SK-N-SH treated with all-trans-retinoic acid at 6 μM for 48 hours (cell line): ENCODE measurements around the gene TPRG1L.

Source experiments
- ATAC-seq: fragments of 200-7000 bp; cut with Tn5 transposase; 3 replicates; pipeline ENCODE4 v1.9.1; 2020; ENCODE audit warnings: mild to moderate bottlenecking, moderate library complexity
- ARNTL ChIP-seq: fragments of 450-650 bp; formaldehyde crosslinking; IDR thresholded peaks from 2 replicates; pipeline ENCODE4 v1.5.0; 2020; ENCODE audit warnings: low read depth, mild to moderate bottlenecking, moderate library complexity, borderline replicate concordance
- BACH2 ChIP-seq: fragments of 250-450 bp; sonication (Bioruptor Pico); IDR thresholded peaks from 2 replicates; pipeline ENCODE4 v1.9.0; 2021; ENCODE audit warnings: mild to moderate bottlenecking, borderline replicate concordance
- CREB5 ChIP-seq: fragments of 250-450 bp; sonication (Bioruptor Pico); IDR thresholded peaks from 2 replicates; pipeline ENCODE4 v1.5.1; 2020; ENCODE audit warnings: low read depth, mild to moderate bottlenecking, moderate library complexity
- CSDC2 ChIP-seq: fragments of 250-450 bp; sonication (Bioruptor Pico); IDR thresholded peaks from 2 replicates; pipeline ENCODE4 v1.5.0; 2020; ENCODE audit warnings: mild to moderate bottlenecking, moderate library complexity
- ESRRG ChIP-seq: fragments of 250-450 bp; sonication (Bioruptor Pico); IDR thresholded peaks from 2 replicates; pipeline ENCODE4 v1.6.1; 2021; ENCODE audit warnings: mild to moderate bottlenecking
- GLIS3 ChIP-seq: fragments of 250-450 bp; sonication (Bioruptor Pico); IDR thresholded peaks from 2 replicates; pipeline ENCODE4 v1.5.0; 2020; ENCODE audit warnings: mild to moderate bottlenecking, moderate library complexity
- ISL1 ChIP-seq: fragments of 250-450 bp; sonication (Bioruptor Pico); IDR thresholded peaks from 2 replicates; pipeline ENCODE4 v2.1.2; 2022; ENCODE audit warnings: mild to moderate bottlenecking, moderate library complexity
- OSR1 ChIP-seq: fragments of 250-450 bp; sonication (Bioruptor Pico); IDR thresholded peaks from 2 replicates; pipeline ENCODE4 v1.8.0; 2022; ENCODE audit warnings: moderate library complexity, mild to moderate bottlenecking, inconsistent platforms
- POU6F1 ChIP-seq: fragments of 250-450 bp; sonication (Bioruptor Pico); IDR thresholded peaks from 2 replicates; pipeline ENCODE4 v1.8.0; 2021; ENCODE audit warnings: low read depth, mild to moderate bottlenecking, moderate library complexity, borderline replicate concordance
- PPARA ChIP-seq: fragments of 250-450 bp; sonication (Bioruptor Pico); IDR thresholded peaks from 2 replicates; pipeline ENCODE4 v1.5.0; 2020; ENCODE audit warnings: mild to moderate bottlenecking, borderline replicate concordance
- RARB ChIP-seq: fragments of 250-450 bp; sonication (Bioruptor Pico); IDR thresholded peaks from 2 replicates; pipeline ENCODE4 v1.8.0; 2021; ENCODE audit warnings: mild to moderate bottlenecking, moderate library complexity
- SNAI2 ChIP-seq: fragments of 250-450 bp; sonication (Bioruptor Pico); IDR thresholded peaks from 2 replicates; pipeline ENCODE4 v1.5.0; 2020; ENCODE audit warnings: mild to moderate bottlenecking, moderate library complexity
- TCF4 ChIP-seq: fragments of 250-450 bp; sonication (Bioruptor Pico); IDR thresholded peaks from 2 replicates; pipeline ENCODE4 v1.8.0; 2021; ENCODE audit warnings: mild to moderate bottlenecking, moderate library complexity, borderline replicate concordance
- TOX ChIP-seq: fragments of 250-450 bp; sonication (Bioruptor Pico); IDR thresholded peaks from 2 replicates; pipeline ENCODE4 v1.8.0; 2021; ENCODE audit warnings: mild to moderate bottlenecking, moderate library complexity, borderline replicate concordance
- TSHZ2 ChIP-seq: fragments of 250-450 bp; sonication (Bioruptor Pico); IDR thresholded peaks from 2 replicates; pipeline ENCODE4 v1.5.0; 2020; ENCODE audit warnings: mild to moderate bottlenecking, moderate library complexity
- ZFP3 ChIP-seq: fragments of 250-450 bp; sonication (Bioruptor Pico); IDR thresholded peaks from 2 replicates; pipeline ENCODE4 v1.5.0; 2020; ENCODE audit warnings: mild to moderate bottlenecking, moderate library complexity
- ZFP30 ChIP-seq: fragments of 450-650 bp; formaldehyde crosslinking; IDR thresholded peaks from 2 replicates; pipeline ENCODE4 v1.5.0; 2022; ENCODE audit warnings: mild to moderate bottlenecking, moderate library complexity
- ZNF70 ChIP-seq: fragments of 450-650 bp; formaldehyde crosslinking; IDR thresholded peaks from 2 replicates; pipeline ENCODE4 v1.5.0; 2020; ENCODE audit warnings: mild to moderate bottlenecking, moderate library complexity
- ZNF8 ChIP-seq: fragments of 450-650 bp; formaldehyde crosslinking; IDR thresholded peaks from 2 replicates; pipeline ENCODE4 v1.5.0; 2020; ENCODE audit warnings: mild to moderate bottlenecking, moderate library complexity
- TF ChIP-seq, protein P1 (sequence below): fragments of 250-450 bp; sonication (Bioruptor Pico); IDR thresholded peaks from 2 replicates; pipeline ENCODE4 v1.5.1; 2021; ENCODE audit warnings: mild to moderate bottlenecking, moderate library complexity
- TF ChIP-seq, protein P2 (sequence below): fragments of 250-450 bp; sonication (Bioruptor Pico); IDR thresholded peaks from 2 replicates; pipeline ENCODE4 v1.8.0; 2020; ENCODE audit warnings: mild to moderate bottlenecking, moderate library complexity, borderline replicate concordance

The TPRG1L gene

GRCh38 chr1:3604468-3604974 is 20.3 kb upstream of the TPRG1L start:
- TF ChIP-seq ISL1 (CRISPR knock-in tag) (no peak), CSDC2 (CRISPR knock-in tag) (no peak), TSHZ2 (CRISPR knock-in tag) (no peak), ZFP3 (CRISPR knock-in tag) (no peak), BACH2 (CRISPR knock-in tag) (no peak), CREB5 (CRISPR knock-in tag) (no peak), ZNF8 (no peak), PPARA (CRISPR knock-in tag) (no peak), ZFP30 (CRISPR knock-in tag) (no peak), RARB (no peak), OSR1 (CRISPR knock-in tag) (no peak), GLIS3 (CRISPR knock-in tag) (no peak), POU6F1 (CRISPR knock-in tag) (no peak), ESRRG (CRISPR knock-in tag) (no peak), SNAI2 (CRISPR knock-in tag) (no peak), ZNF70 (no peak), ARNTL (no peak)
- TF ChIP-seq, protein P1, sequence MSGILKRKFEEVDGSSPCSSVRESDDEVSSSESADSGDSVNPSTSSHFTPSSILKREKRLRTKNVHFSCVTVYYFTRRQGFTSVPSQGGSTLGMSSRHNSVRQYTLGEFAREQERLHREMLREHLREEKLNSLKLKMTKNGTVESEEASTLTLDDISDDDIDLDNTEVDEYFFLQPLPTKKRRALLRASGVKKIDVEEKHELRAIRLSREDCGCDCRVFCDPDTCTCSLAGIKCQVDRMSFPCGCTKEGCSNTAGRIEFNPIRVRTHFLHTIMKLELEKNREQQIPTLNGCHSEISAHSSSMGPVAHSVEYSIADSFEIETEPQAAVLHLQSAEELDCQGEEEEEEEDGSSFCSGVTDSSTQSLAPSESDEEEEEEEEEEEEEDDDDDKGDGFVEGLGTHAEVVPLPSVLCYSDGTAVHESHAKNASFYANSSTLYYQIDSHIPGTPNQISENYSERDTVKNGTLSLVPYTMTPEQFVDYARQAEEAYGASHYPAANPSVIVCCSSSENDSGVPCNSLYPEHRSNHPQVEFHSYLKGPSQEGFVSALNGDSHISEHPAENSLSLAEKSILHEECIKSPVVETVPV (CRISPR knock-in tag) = no peak
- ATAC-seq = no peak

DNA sequence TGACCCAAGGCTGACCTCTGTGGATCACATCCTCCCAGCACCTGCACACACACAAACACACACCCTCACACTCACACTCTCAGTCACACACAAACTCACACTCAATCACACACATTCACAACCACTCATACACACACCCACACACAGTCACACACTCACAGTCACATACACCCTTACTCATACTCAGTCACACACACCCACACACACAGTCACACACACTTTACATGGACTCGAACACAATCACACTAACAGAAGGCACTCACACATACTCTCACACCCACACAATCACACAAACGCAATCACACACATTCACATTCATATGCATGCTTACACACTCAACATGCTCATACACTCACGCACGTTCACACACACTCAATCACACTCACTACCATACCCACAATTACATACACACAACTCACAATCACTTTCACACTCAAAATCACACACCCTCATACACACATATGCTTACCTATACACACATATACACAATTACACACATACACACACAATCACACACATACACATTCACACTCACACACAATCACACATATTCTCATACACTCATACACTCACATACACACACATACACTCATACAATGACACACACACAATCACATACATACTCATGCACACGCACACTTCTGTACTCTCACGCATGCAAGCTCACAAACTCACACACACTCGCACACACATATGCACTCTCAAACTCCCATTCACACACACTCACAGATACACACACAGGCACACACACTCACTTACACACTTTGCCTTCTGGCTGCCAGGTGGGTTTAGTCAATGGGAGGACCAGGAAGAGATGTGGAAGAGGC is 19.6 kb upstream of the TPRG1L start:
- TF ChIP-seq ZFP30 (CRISPR knock-in tag) (no peak), BACH2 (CRISPR knock-in tag) (no peak), ZNF70 (no peak), ZNF8 (no peak), ZFP3 (CRISPR knock-in tag) (no peak), ISL1 (CRISPR knock-in tag) (no peak), PPARA (CRISPR knock-in tag) (no peak), RARB (no peak), TSHZ2 (CRISPR knock-in tag) (no peak), OSR1 (CRISPR knock-in tag) (no peak), TOX (CRISPR knock-in tag) (no peak), TCF4 (CRISPR knock-in tag) (no peak), SNAI2 (CRISPR knock-in tag) (no peak), CREB5 (CRISPR knock-in tag) (no peak)
- TF ChIP-seq, protein P2, sequence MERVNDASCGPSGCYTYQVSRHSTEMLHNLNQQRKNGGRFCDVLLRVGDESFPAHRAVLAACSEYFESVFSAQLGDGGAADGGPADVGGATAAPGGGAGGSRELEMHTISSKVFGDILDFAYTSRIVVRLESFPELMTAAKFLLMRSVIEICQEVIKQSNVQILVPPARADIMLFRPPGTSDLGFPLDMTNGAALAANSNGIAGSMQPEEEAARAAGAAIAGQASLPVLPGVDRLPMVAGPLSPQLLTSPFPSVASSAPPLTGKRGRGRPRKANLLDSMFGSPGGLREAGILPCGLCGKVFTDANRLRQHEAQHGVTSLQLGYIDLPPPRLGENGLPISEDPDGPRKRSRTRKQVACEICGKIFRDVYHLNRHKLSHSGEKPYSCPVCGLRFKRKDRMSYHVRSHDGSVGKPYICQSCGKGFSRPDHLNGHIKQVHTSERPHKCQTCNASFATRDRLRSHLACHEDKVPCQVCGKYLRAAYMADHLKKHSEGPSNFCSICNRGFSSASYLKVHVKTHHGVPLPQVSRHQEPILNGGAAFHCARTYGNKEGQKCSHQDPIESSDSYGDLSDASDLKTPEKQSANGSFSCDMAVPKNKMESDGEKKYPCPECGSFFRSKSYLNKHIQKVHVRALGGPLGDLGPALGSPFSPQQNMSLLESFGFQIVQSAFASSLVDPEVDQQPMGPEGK (CRISPR knock-in tag) = no peak
- no peak for ATAC-seq
